HG03045 (cell line): ENCODE measurements around the gene ATP1A2.
A peak's percentile ranks its signal among the peaks of the same experiment; 100 is the strongest.

Experiments
- ATAC-seq: cut with Tn5 transposase; IDR thresholded peaks from one replicate; pipeline ENCODE4 v1.9.1; 2021; ENCODE audit warnings: mild to moderate bottlenecking, moderate library complexity; ENCODE audit not compliant: unreplicated experiment

Gene ATP1A2

DNA sequence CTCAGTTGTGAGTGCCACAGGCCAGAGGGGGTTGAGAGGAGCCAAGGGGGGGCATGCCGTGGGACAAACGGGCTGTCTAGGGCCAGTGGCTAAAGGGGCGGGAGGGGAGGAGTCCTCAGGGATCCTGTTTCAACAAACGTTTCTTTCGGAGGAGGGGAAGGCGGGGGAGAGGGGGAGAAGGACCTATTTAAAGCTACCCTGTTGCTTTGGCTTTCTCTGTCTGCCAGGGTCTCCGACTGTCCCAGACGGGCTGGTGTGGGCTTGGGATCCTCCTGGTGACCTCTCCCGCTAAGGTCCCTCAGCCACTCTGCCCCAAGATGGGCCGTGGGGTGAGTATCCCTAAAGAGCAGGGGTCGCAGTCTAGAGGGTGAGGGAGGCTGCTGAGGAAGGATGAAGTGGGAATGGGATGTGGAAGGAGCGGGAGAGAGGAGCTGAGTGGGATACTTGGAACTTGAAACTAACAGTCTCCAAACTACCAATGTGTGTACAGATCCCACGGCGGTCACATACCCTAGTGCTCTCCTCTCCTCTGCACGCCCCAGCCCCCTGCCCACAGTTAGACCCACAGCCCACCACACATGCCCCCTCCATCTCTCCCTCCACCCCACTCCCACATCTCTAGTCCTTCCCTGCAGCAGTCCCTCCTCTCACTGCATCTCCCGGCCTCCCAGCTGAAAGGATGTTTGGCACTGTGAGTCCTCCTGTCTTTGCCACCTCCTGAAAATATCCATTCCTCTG lies at the start of gene ATP1A2:
TSS of gene ATP1A2 (plus strand) at position 215 of the 738 bp plus-strand sequence. CDS start at position 318, 103 bp downstream.
- no peak for ATAC-seq

DNA sequence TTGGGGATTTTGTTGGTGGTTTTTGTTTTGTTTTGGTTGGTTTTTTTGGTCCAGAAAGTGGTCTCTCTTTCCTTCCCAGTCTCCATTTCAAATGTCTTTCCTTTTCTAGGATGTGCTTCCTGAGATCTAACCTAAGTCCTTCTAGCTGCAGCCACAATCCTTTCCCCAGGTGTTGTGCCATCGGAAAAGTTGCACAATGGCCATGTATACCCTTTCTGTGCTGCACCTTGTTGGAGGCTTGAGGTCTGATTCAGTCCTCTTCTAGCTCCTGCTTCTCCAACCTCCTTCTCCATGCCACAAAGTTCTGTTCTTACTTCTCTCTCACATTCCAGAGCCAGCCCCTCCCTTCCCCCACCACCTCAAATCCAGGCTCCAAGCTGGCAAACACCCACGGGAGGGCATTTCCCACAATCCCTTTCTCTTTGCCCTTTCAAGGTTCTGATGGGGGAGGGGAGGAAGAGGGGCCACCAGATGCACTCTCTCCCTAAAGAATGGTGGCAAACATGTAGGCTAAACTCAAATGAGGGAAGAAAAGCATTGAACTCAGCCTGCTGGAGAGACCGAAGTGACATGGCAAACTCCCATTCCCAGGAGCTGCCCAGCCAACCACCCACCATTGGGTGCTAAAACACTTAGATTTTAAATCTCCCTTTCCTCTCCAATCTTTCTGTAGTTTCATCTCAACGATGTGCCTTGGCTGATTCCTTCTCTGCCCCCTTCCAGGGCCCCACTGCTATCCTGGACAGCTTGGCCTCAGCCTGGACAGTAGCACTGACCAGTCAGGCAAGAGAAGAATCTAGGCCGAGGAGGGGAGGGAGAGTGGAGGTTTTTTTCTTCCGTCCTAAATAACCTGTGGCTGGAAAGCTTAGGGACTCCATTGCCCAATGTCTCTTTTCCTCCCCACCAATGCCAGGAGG lies 48.5 kb upstream of the ATP1A2 start:
- ATAC-seq: no peak

DNA sequence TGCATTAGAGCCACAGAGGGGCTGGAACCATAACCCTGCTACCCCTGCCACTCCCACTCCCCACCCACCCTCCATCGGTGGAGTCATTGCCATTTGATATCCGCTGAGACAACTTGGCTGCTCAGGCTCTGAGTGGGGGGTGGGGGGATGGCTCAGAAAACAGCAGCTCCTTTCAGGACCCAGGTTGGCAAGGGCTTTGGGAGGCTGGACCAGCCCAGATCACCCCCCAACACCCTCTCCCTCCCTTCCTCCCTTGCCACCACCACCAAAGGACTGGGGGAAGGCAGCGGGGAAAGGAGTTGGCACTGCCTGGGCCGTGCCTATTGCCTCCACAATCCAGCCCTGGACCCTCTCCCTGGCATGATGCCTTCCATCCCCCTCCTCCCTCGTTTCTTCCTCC lies 47.3 kb upstream of the ATP1A2 start:
- no peak for ATAC-seq

DNA sequence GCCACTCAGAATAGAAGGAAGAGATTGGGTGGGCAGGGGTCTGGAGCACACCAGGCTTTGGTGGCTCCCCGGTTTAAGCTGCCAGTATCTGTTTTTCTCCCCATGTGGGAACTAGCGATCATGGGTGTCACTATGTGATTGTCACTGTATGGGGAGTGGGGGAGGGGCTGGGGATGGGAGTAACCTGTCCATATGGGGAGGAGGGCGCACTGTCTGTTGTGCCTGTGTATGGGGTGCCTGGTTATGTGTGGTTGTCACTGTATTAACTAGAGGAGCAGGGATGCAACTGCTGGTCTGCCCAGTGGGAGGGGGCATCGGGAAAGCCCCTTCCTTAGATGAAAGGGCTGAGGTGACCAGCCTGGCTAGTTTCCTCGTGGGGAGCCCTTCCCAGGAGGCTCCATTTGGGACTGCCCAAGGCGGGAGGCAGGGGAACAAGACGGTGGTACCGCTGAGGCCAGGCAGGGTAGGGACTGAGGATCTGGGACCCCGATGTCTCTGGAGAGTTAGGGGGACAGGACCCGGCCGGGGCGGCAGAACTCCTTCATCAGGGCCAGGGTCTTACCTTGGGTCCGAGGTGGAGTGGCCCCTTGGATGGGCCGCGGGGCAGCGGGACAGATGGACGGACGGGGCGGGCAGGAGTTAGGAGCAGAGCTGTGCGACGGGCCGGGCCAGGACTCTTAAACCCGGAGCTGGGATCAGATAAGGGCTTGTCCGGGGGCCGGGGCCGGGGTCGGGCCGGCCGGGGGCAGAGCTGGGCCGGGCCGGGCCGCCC lies 45.9 kb upstream of the ATP1A2 start, which contains the start of gene KCNJ10:
TSS of gene KCNJ10 (minus strand) at position 701 of the 772 bp plus-strand sequence. CDS start 27,628 bp downstream, outside the sequence.
- no peak for ATAC-seq

DNA sequence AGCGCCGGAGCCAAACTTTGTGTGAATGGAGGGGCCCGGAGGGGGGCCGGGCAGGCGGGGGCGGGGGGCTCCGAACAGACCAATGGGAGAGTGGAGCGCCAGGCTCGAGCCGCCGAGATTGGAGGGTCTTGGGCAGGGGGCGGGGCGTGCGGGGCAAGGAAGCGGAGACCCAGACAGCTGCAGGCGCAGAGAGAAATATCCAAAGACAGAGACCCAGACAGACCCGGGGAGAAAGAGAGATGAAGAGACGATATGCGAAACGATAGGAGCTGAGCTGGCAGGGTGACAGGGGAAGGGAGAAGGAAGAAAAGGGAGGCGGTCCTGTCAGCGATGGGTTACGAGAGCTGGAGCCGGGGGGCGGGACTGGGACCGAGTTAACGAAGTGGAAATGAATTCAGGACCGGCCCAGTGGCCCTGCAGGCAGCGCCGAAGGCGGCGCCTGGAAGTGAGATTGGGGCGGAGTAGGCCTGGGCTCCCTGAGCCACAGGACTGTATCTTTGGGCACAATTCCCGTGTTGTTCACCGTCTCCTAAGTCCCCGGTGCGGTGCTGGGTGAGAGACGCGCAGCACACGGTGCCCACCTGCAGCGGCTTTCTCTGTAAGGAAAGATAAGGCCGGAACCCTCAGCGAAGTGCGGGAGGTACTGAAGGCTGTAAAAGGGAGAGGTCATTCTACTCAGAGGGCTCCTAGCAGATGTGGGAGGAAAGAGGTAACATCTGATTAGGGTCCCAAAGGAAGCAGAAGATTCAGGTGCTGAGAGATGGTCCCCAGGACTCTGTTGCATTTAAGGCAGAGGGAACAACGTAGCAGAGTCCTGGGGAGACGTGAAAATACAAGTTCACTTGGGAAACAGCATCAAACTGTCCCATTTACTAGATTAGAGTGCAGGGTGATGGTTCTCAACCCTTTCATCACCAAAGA lies 45.1 kb upstream of the ATP1A2 start:
- no peak for ATAC-seq

DNA sequence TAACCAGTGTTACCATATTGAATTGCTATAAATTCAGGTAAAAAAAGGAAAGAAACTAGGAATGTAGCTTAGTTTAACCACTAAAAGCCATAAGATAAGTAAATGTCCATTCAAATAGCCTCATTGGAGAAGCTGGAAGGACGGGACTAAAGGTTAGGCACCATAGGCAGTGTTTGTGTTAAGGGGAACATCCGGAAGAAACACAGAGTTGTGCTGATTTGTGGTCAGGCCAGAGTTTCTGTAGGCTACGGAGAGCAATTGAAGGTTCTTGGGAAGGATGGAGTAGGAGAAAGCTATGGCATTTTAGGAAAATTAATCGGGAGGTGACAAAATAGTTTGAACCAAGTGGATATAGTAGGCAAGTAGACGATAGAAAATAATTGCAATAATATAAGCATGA lies 44.3 kb upstream of the ATP1A2 start:
- ATAC-seq: no peak

DNA sequence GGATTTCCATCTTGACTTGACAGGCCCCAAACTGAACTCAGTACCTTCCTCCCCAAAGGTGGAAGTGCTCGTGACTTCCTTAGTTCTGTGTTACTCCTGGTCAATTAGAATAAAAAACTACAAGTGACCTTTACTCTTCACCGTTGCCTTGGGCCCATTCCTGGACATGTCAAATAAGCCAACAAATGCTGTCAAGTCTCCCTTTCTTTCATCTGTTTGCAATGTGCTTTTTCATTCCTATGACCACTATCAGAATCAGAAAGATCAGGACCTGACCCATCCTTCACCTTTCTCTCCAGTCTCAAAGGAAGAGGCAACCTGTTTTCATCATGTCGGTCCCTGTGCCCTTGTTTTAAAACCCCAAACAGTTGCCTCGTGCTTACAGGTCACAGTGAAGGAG lies 40.7 kb upstream of the ATP1A2 start:
- no peak for ATAC-seq

DNA sequence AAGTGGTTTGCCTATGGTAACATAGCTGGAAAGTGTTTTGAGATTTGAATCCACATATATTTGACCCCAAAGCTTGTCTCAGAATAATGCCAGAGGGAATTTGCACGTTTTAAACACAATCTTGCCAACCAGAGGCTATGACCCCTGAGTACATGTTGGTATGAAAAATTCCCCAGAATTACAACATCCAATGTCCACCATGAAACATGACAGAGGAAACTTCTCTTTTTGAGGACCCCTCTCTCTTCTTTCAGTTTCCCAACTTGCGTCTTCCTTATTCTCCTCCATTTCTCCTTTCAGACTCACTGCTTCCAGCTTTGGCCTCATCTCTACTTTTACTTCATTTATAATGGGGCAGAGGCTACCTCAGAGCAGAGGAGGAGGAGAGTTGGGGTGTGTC lies 39.7 kb upstream of the ATP1A2 start:
- ATAC-seq: no peak

DNA sequence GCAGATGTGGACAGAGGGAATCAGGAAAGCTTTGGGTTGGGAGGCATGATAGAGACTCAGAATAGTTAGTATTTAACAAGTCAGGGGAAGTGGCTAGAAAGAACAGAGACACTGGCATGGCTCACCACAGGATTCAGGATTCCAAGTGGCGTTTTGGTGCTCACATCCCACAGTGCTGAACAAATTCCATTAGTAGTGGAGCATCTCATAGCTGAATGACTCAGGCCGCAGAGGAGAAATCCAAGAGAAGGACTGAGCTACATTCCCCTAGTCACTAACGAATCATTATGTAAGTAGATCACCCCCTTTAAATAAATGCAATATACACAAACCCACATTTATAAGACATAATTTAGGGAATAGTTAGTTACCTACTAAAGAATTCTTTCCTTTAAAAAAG lies 39.3 kb upstream of the ATP1A2 start:
- ATAC-seq: no peak

DNA sequence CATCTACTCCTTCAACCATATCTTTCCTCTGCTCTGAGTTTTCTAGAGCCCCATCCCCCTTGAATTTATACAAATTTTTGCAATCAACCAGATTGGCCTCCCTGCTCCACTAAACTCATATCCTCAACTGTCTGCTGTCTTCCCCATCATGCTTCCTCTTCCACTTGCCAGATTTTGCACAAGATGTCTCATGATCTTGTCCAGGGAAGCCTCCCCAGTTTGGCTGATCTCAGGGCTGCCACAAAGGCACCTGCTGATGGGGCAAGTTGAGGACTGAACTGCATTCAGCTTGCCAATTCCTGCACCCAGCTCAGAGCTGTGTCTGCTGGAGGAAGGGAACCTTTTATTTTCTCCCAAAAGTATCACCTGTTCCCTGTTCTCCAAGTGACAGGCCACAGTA lies 38.1 kb upstream of the ATP1A2 start:
- ATAC-seq: no peak

DNA sequence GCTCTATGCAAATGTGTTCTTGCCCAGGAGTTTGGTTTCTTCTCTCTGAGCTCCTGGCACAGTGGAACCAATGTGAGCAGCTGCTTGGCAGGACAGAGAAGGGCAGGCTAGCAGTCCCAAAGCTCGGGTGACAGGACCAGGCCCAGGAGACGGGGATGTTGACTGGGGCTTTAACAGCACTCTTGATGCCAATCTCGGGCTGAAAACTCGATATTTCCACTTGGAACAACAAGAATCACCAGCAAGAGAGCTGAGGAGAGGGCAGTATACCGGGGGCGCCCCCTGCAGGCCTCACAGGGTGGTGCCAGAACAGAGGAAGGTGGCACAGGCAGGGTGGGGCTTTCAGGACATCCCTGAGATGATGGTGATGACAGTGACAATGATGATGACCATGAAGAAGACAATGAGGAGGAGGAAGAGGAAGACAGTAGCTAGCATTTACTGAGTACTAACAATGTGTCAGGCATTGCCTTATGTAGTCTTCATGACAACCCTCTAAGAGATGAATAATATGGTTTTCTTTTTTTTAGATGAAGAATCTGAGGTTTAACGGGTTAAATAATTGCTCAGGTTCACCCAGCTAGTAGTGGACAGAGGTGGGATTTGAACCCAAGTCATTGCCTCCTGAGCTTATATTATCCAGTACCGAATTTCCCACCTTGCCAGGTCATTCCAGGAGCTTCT lies 36.9 kb upstream of the ATP1A2 start:
- ATAC-seq: no peak

DNA sequence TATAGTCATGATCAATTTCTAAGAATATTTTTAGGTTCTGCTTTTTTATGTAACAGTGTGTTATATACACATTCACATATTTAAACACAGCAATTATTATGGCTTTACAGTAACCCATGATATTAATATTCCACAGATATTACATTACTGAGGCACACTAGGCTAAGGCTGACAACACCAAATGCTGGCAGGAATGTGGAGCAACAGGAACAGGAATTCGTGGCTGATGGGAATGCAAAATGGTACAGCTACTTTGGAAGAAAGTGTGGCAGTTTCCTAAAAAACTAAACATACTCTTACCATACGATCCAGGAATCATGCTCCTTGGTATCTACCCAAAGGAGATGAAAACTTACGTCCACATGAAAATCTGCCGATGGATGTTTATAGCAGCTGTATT lies 36.1 kb upstream of the ATP1A2 start:
- ATAC-seq: no peak

DNA sequence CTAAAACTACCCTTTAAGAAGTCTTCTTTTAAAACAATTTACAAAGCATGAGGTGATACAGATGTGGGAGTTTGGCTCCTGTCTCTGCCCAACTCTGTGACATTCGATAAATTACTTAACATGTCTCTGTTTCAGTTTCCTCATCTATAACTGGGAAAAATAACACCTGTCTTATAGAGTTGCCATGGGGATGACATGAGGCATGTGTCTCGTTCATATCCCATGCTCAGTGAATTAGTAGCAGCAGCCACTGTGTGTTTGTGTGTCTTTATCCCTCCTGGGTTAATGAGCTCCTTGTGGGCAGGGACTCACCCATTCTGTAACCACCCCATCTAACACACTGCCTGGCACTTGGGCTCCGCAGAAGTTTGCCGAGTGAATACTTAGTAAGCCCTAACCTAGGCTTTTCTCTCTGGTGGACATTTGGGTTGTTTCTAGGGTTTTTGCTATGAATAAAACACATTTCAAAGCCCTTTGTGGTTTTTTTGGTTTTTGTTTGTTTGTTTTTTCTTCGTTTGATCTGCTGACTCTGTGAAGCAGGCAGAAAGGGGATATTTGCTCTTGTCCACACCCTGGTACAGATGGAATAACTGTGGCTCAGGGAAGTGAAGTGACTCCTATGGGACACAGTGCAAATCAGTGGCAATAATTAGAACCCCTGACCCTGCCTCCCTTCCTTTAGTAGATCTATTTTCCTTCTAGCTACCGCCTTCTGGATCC lies 35.0 kb upstream of the ATP1A2 start:
- ATAC-seq: no peak

DNA sequence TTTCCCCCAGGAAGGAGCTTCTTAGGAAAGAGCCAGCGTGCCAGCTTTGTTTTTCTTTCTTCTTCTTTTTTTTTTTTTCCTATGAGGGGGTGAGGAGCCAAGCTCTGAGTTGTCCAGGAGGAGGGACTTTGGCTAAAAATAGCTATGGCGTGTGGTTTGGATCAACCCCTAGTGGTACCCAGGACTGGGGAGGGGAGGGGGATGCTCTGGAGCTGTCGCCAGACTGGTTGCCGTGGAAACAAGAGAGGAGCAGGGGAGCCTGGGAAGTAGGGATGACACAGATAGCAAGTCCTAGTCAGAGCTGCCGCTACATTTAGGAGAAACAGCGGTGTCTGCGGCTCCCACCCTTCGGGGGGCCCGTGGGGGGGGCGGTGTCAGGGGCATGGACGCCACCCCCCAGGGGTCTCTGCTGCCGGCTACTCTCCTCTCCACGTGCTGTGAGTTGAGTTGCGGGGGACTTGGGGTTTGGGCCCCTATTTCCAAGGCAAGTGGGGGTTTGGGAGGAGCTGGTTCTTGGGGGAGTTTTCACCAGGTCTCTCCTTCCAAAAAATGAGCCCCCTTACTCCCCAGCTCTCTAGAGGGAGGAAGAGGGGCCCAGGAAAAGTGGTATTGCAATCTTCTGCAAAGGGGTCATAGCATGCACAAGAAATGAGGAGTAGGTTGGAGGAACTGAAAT lies 34.2 kb upstream of the ATP1A2 start, which contains the start of gene KCNJ9:
TSS of gene KCNJ9 (plus strand) at position 278 of the 676 bp plus-strand sequence. CDS start 2,493 bp downstream, outside the sequence.
- ATAC-seq: no peak

DNA sequence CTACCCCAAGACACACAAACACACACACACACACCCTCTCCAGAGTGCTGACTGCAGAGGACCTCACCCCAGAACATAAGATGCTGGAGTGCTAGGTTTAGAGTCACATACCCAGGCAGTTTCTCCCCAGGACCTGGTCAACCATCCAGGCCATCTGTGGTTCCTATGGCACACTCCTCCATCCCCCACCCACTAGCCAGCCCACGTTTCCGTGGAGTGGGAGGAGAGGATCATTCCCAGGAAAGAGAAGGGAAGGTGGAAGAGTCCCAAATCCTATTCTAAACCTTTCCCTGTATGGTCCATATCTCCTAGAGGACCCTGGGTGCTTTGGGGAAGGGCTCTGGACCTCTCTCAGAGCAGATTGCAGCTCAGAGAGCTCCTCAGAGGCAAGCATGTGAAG lies 33.1 kb upstream of the ATP1A2 start:
- no peak for ATAC-seq

DNA sequence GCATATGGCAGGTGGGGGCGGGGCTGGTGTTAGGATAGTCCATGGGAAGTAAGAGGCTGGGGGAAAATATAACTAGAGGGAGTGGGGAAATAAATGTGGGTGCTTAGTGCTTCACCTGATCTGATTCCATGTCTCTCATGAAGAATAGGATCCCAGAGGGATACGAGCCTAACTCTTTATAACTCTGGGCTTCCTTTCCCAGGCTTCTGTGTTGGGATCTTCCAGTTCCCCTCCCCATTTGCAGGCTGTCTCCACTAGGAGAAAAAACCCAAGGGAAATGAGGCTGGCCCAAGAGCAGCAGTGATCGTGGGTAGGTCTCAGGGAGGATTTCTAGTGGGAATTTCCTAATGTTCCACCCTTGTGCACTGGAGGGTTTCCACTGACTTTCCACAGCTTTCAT lies 32.6 kb upstream of the ATP1A2 start:
- ATAC-seq: no peak

DNA sequence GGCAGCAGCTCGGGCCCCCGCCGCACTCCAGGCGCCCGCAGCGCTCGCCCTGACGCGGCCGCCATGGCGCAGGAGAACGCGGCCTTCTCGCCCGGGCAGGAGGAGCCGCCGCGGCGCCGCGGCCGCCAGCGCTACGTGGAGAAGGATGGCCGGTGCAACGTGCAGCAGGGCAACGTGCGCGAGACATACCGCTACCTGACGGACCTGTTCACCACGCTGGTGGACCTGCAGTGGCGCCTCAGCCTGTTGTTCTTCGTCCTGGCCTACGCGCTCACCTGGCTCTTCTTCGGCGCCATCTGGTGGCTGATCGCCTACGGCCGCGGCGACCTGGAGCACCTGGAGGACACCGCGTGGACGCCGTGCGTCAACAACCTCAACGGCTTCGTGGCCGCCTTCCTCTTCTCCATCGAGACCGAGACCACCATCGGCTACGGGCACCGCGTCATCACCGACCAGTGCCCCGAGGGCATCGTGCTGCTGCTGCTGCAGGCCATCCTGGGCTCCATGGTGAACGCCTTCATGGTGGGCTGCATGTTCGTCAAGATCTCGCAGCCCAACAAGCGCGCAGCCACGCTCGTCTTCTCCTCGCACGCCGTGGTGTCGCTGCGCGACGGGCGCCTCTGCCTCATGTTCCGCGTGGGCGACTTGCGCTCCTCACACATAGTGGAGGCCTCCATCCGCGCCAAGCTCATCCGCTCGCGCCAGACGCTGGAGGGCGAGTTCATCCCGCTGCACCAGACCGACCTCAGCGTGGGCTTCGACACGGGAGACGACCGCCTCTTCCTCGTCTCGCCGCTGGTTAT lies 31.4 kb upstream of the ATP1A2 start:
- ATAC-seq: peak; percentile 52
